GM12864 (cell line): ENCODE measurements around the gene HACL1.

Source experiments
- DNase-seq: peaks from one replicate; pipeline ENCODE4 v3.0.0-alpha.2; 2011; ENCODE audit warnings: low read depth
- H3K4me3 ChIP-seq: 2 replicates; pipeline ENCODE4 v1.5.1; 2011; ENCODE audit warnings: mild to moderate bottlenecking, low read depth, low read length, control low read depth
- TF ChIP-seq, protein P1 (sequence below): IDR thresholded peaks from 2 replicates; pipeline ENCODE4 v1.5.1; 2011; ENCODE audit warnings: low read depth, mild to moderate bottlenecking, moderate library complexity, low read length, control low read depth, inconsistent platforms; ENCODE audit errors: missing control alignments

HACL1 gene

DNA sequence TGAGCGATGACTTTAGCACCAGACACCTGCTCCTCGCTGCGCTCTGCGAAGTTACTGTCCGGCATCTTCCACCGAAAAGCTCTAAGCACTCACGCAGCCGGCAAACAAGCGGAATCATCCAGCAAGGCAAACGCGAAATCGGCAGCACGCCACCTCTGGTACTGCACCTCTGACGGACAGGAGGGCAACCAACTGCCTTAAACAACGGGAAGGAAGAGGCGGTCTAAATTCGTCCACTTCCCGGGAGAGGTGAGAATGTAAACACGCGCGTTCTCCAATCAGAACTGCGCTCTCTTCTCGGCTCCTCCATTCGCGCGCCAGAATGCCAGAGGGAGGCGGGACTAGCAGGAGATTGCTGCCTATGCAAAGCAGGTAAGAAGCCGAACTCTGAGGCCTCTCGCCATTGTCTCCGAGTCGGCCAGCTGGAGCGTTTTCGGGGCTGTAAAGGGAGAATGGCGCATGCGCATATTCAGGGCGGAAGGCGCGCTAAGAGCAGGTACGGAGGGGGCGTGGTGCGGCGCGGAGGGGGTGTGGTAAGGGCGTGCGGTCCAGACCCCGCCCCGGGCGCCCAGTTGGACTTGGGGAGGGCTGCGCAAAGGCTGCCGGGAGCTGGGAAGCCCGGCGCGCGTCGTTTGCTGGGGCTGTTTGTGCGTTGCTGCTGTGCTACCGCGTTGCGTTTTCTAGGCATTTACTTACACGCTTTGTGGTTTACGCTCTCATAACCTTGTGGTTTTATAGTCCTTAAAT is at the start of gene HACL1, which contains the start of gene BTD:
Gene HACL1, minus strand, starts transcription at position 171 of the 747 bp plus-strand sequence. Its CDS starts 106 bp downstream, at position 65.
Gene BTD, plus strand, starts transcription at position 347 of the 747 bp plus-strand sequence. CDS start 33,695 bp downstream, outside the sequence.
- peak within 1 kb of the TSS; percentile 81 for H3K4me3 ChIP-seq
- DNase-seq: peak; percentile 98
- TF ChIP-seq, protein P1, sequence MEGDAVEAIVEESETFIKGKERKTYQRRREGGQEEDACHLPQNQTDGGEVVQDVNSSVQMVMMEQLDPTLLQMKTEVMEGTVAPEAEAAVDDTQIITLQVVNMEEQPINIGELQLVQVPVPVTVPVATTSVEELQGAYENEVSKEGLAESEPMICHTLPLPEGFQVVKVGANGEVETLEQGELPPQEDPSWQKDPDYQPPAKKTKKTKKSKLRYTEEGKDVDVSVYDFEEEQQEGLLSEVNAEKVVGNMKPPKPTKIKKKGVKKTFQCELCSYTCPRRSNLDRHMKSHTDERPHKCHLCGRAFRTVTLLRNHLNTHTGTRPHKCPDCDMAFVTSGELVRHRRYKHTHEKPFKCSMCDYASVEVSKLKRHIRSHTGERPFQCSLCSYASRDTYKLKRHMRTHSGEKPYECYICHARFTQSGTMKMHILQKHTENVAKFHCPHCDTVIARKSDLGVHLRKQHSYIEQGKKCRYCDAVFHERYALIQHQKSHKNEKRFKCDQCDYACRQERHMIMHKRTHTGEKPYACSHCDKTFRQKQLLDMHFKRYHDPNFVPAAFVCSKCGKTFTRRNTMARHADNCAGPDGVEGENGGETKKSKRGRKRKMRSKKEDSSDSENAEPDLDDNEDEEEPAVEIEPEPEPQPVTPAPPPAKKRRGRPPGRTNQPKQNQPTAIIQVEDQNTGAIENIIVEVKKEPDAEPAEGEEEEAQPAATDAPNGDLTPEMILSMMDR: peak; percentile 38

DNA sequence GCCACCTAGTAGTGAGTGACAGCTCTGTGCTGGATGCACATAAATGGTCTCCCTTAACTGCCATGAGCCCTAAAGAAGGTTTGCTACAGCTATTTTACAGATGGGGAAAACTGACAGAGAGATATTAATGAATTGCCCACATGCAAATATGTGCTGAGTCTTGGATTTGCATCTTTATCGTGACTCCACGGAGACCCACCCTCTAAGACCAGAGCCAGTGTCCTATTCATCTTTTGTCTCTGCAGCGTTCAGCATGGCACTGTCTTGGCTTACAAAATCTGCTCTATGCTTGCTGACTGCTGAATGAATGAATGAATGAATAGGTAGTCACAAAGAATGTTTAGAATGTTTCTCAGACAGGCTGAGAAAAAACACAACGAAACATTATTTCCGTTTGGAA is 48.5 kb upstream of the HACL1 start:
- DNase-seq: no peak
- H3K4me3 ChIP-seq: no peak overlapping the region
- TF ChIP-seq, protein P1: no peak

DNA sequence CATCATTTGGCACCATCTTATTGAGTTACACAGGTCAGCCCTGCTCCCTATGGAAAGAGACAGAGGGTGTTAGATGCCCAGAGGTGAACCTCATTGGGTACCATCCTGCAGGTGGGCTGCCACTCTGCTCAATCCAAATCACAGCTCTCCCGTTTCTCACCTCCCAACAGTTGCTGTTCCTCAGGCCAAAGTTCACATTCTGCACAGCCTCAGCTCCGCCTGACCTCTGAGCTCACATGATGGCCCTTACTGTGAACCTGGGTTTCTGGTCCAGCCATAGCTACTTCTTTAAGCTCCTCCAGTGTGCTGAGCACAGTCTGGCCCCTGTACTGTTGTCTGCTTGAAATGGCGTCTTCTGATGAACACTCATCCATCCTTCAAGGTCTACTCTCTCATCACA is 48.0 kb upstream of the HACL1 start:
- DNase-seq: no peak
- TF ChIP-seq, protein P1: no peak
- H3K4me3 ChIP-seq: no peak overlapping the region

DNA sequence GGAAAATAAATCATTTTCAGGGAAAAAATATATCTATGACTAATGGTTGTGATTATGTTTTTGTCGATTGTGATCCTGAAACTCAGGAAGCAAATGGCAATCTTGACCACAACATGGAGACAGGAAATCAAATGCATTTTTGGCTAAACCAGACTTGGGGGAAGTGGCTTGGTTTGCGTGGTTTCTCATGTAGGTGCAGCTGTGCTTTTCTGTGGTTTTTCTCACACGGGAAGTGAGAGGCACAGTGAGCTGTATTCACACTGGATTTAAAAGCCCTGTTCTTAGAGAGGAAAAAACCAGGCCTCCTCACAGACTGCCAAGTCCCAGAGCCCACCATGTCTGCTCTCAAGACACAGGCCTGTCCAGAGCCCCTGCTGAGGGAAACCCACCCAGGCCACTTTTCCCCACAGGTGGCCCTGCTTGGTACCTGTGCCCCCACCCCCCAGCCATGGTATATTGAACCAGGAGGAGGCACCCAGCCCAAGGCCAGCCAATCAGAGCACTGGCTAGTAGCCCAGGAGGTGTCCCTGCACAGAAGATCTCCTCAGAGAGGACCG is 46.3 kb upstream of the HACL1 start:
- TF ChIP-seq, protein P1: no peak
- H3K4me3 ChIP-seq: no peak overlapping the region
- peak; percentile 94 for DNase-seq

DNA sequence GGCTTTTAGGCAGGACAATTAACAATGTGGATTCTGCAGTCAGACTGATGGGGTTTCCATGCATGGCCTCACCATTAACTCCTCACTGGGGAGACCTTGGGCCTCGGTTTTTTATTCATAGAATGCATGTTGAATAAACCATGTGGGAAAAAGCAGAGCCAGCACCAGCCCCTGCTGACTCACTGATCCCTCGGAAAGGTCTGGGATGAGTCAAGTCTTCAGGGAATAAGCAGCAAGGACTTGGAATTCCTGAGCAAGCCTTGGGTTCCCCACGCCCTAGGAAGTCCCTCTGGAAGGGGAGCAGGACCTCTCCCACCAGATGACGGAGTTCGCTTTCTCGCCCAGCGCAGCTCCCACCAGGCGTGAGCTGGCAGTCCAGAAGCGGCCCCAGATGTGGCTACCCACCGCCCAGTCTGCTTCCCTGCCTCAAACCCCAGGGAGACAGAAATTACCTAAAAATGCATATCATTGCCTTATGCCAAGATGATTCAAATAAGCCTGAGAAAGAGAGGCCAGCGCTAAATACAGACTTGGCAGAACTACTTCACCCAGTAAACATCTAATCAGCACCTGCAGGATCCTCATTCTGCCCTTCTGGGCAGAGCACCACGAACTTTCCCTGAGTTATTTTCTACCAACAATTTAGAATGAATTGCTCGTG is 45.6 kb upstream of the HACL1 start:
- no peak overlapping the region for H3K4me3 ChIP-seq
- DNase-seq: no peak
- TF ChIP-seq, protein P1: no peak

DNA sequence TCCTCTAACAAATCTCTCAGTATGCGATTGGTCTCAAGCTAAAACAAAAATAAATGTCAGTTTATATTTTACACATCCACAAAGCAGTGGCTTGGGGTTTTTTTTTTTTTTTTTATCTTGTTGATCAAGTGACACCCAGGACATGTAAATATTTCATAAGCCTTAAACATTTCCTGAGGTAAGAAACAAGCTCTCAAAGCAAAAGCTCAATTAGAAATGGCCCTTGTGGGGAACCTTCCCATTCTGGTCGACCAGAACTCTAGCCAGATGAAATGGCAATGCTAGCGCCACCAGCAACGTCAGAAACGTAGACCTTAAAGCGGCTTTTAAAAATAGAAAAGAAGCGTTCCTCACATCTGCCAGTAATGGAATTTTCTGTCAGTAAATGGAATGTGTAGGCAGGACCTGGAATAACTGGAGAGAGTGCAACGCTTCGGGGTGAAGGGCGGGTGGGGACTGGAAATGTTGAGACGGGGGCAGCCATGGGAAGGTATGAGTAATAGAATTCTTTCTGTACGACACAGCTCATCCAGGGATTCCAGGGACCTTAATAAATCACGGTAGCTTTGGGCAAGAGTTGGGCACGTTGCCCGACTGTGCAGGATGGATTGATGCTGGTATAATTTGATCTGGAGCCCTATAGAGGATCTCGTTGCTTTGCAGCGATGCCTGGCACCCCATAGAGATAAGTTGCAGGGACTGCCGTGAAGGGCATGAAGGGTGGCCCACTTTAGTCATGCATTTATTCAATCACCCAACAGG is 44.6 kb upstream of the HACL1 start:
- DNase-seq: no peak
- TF ChIP-seq, protein P1: no peak
- H3K4me3 ChIP-seq: no peak overlapping the region
